Heart left ventricle (tissue), 16 donors: ENCODE data around the gene RNH1. TPM values are rescaled to one million over a fixed set of nuclear protein-coding genes. Genes with fewer than 3 reads are reported as not detected.

Experiments used
- ATAC-seq, 4 donors: fragments of 200-7000 bp; cut with Tn5 transposase; one replicate each; pipeline ENCODE4 v1.9.1; 2020 to 2022; ENCODE audit warnings: moderate library complexity in 4 of 4, mild to moderate bottlenecking in 3 of 4, moderate number of reproducible peaks in 1 of 4
- DNase-seq, 5 donors: peaks; one replicate each; pipeline ENCODE4 v3.0.0-alpha.2; 2020
- H3K27ac ChIP-seq, 12 donors: fragments of 200-600 bp; sonication (generic) in 4 of 12; one replicate each; pipeline versions ENCODE4 v1.5.0 to v1.8.0; 2016 to 2022; ENCODE audit warnings: mild to moderate bottlenecking in 2 of 12
- H3K27me3 ChIP-seq, 9 donors: fragments of 200-600 bp; sonication (generic) in 2 of 9; one replicate each; pipeline versions ENCODE4 v1.5.1 to v1.8.0; 2016 to 2022; ENCODE audit warnings: mild to moderate bottlenecking in 3 of 9
- H3K36me3 ChIP-seq, 9 donors: fragments of 200-600 bp; sonication (generic) in 2 of 9; one replicate each; pipeline versions ENCODE4 v1.5.0 to v1.8.0; 2018 to 2022; ENCODE audit warnings: mild to moderate bottlenecking in 2 of 9
- H3K4me1 ChIP-seq, 12 donors: fragments of 200-600 bp; sonication (generic) in 4 of 12; one replicate each; pipeline versions ENCODE4 v1.5.0 to v1.8.0; 2016 to 2022; ENCODE audit warnings: mild to moderate bottlenecking in 3 of 12
- H3K4me3 ChIP-seq, 12 donors: fragments of 200-600 bp; sonication (generic) in 4 of 12; one replicate each; pipeline versions ENCODE4 v1.5.0 to v1.8.0; 2017 to 2022; ENCODE audit warnings: mild to moderate bottlenecking in 9 of 12, moderate library complexity in 4 of 12
- H3K9me3 ChIP-seq, 12 donors: fragments of 200-600 bp; sonication (generic) in 4 of 12; one replicate each; pipeline versions ENCODE4 v1.5.0 to v1.8.0; 2016 to 2022; ENCODE audit warnings: mild to moderate bottlenecking in 1 of 12
- POLR2A ChIP-seq, 2 donors: fragments of 450-650 bp; IDR thresholded peaks; one replicate each; pipeline ENCODE4 v1.6.1; 2017; ENCODE audit warnings: antibody characterized with exemption in 2 of 2, mild to moderate bottlenecking in 2 of 2, moderate library complexity in 2 of 2
- WGBS, 4 donors: extraction: QIAGEN DNeasy Blood & Tissue Kit in 2 of 4; methylation state at CpG; one replicate each; pipeline versions ENCODE4 v1.1.5 to v1.1.7; 2013 to 2018; 5-methylcytosine and 5-hydroxymethylcytosine counted together
- intact Hi-C, 10 donors: fragments of 100-400 bp; cut with DNase I; formaldehyde crosslinking; loops; one replicate each; pipeline versions ENCODE4 v1.11.1 to v1.14.2; 2022
- polyA plus RNA-seq, 2 donors: library from polyadenylated mRNA; stranded (reverse); fragments of 200-250 nt; gene quantifications; one replicate each; pipeline ENCODE4 v1.2.3, GENCODE V29; 2013
- total RNA-seq, 9 donors: library from RNA; depleted of rRNA in 2 of 9; stranded (reverse); fragments of >200 nt in 2 of 9; fragmentation: NEBNext Ultra II Directional in 3 of 9; extraction: Animal tissue kit (Norgen Biotek cat#: 25700) in 3 of 9; gene quantifications; one replicate each; pipeline versions ENCODE4 v1.1.0 to v1.2.4, GENCODE V29; 2016 to 2023
- TF ChIP-seq, protein P1 (sequence below), 12 donors: fragments of 200-600 bp; sonication (generic) in 4 of 12; IDR thresholded peaks; one replicate each; pipeline versions ENCODE4 v1.5.0 to v1.8.0; 2018 to 2022; ENCODE audit warnings: antibody characterized with exemption in 12 of 12, mild to moderate bottlenecking in 5 of 12
- donor health status: ischemic (EF 13 %, LVEDD 7.1; RV severe dilation, severe dysfunction).
- donor health status: healthy with polysubstance abuse.
- donor health status: DM: no; HTN: yes; CAD: no.
- donor health status: DM: no; HTN: no; CAD: no.
- donor health status: ischemic (EF 25% LVEDD 6.9; RV normal size, moderate dysfunction).
- donor health status: ischemic (EF 25% LVEDD 5.7; RV mildly dilated, moderate dysfunction).
- donor health status: healthy.
- donor health status: DM: yes; HTN: yes; CAD: no.
- donor health status: ischemic (EF 35%, LVEDD 5.7; RV mildly dilated, moderate dysfunction).
- donor health status: nonischemic (EF 11% LVEDD 7.7; RV severe dilation, severe dysfunction).
- donor health status: DM: yes; HTN: yes; CAD: no.
- donor health status: PGD.
- donor health status: ischemic (EF 29% LVEDD 5.4; RV normal size, mild dysfunction).
- donor health status: nonischemic (EF 23%, LVEDD 6.1; RV moderate dilation, normal function).

RNH1 gene
- total and polyA plus RNA-seq, 11 donors, result 58.2 to 247 (median 158) TPM

DNA sequence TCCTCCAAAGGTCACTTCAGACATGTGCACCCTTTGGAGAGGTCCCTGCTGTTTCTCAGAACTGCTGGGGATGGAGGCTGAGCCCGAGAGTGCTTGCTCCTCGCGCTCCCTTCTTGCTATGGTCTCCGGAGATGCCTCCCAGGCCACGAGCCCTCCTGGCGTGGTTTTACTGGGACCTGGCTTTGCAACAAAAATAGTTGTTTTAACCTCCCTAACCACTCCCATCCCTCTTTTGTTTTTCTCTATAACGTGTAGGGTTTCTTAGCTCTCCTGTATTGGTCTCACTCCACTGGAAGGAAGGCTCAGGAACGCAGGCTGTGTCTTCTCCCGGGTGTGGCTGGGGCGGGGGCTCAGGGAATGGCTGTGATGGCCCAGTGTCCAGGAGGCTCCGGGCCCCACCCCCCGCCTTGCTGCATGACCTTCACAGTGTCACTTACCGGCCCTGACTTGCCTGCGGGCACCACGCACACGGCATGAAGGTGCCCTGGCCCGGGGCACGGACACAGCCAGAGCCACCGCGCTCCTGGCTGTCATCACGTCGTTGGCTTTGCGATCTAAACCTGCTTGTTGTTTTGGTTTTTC, 51.4 kb downstream of the RNH1 start:
- H3K4me1 ChIP-seq, result peaks cover 0 to 39% (median 20%) of the 10 kb centered on the region in 12 donors
- TF ChIP-seq POLR2A (IDR thresholded peaks at IDR 0.05), result no peak
- TF ChIP-seq, protein P1, sequence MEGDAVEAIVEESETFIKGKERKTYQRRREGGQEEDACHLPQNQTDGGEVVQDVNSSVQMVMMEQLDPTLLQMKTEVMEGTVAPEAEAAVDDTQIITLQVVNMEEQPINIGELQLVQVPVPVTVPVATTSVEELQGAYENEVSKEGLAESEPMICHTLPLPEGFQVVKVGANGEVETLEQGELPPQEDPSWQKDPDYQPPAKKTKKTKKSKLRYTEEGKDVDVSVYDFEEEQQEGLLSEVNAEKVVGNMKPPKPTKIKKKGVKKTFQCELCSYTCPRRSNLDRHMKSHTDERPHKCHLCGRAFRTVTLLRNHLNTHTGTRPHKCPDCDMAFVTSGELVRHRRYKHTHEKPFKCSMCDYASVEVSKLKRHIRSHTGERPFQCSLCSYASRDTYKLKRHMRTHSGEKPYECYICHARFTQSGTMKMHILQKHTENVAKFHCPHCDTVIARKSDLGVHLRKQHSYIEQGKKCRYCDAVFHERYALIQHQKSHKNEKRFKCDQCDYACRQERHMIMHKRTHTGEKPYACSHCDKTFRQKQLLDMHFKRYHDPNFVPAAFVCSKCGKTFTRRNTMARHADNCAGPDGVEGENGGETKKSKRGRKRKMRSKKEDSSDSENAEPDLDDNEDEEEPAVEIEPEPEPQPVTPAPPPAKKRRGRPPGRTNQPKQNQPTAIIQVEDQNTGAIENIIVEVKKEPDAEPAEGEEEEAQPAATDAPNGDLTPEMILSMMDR (IDR thresholded peaks at IDR 0.05), result no peak
- 57 to 70% (median 69%) methylated on average over 23 of the region's 23 CpGs for WGBS, 4 donors
- peaks cover 0 to 29% (median 19%) of the 10 kb centered on the region in 9 donors for H3K36me3 ChIP-seq
- DNase-seq (peak in 3 of 5 donors; percentile 35 to 58 (median 49)), ATAC-seq (peak in 2 of 4 donors; percentile 19 to 30)
- H3K4me3 ChIP-seq, result no peak overlapping the region
- H3K27ac ChIP-seq, result peak overlapping the region in 10 of 12 donors; percentile 42 to 76 (median 56)
- intact Hi-C loops, result loop anchor here in 1 of 10 donors (10.0 kb wide), 1 partner anchor 251 kb away; the partner anchor contains the start of genes BET1L and RIC8A
- no peaks in the 10 kb centered on the region for H3K27me3 ChIP-seq
- H3K9me3 ChIP-seq, result no peaks in the 10 kb centered on the region

DNA sequence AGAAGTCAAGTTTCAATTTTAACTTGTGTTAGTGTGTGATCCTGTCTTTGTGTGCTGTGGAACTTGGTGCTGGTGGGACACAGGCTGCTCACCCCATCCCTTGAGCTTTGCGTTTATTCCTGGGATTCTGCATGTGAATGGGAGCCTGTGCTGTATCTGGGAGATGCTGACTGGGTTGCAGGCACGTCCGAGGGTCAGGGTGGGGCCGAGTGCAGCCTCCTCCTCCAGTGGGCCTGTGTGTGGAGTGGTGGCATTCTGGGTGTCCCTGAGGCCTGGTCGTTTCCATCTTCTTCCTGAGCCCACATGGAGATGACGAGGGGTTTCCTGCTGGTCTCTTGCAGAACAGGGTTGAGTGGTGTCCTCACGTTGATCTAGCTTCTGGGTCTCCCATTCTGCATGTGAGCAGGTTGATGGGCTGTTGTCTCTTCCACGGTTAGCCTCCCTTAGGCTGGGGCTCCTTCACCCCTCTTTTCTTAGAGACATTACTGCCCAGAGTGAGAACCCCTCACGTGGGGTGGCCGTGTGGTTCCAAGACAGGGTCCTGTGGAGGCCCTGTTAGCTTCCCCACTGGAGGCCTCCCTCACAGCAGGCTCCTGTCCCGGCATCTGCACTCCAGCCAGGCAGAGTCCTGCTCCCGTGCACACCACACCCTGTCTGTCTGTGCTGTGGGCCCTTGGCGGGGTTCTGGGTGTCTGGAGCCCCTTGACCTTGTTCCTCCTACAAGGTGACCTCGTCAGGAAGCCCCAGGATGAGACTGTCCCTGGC, 52.1 kb downstream of the RNH1 start:
- ATAC-seq (peak in 1 of 4 donors; percentile 27), DNase-seq (peak in 2 of 5 donors; percentile 33 to 47)
- H3K4me1 ChIP-seq, result peaks cover 0 to 34% (median 15%) of the 10 kb centered on the region in 12 donors
- TF ChIP-seq, protein P1 (IDR thresholded peaks at IDR 0.05), result no peak
- TF ChIP-seq POLR2A (IDR thresholded peaks at IDR 0.05), result no peak
- H3K27me3 ChIP-seq, result no peaks in the 10 kb centered on the region
- intact Hi-C loops, result loop anchor here in 8 of 10 donors (5.0 to 10.0 kb wide), 5 partner anchors 47 to 250 kb away; partner anchors contain the start of genes RNH1 (in 4 of the 8), BET1L (in 3 of the 8) and RIC8A (in 3 of the 8)
- no peak overlapping the region for H3K4me3 ChIP-seq
- H3K9me3 ChIP-seq, result no peaks in the 10 kb centered on the region
- peak overlapping the region in 10 of 12 donors; percentile 42 to 76 (median 56) for H3K27ac ChIP-seq
- peaks cover 0 to 26% (median 17%) of the 10 kb centered on the region in 9 donors for H3K36me3 ChIP-seq
- 63 to 67% (median 66%) methylated on average over 10 to 14 of the region's 14 CpGs for WGBS, 4 donors

DNA sequence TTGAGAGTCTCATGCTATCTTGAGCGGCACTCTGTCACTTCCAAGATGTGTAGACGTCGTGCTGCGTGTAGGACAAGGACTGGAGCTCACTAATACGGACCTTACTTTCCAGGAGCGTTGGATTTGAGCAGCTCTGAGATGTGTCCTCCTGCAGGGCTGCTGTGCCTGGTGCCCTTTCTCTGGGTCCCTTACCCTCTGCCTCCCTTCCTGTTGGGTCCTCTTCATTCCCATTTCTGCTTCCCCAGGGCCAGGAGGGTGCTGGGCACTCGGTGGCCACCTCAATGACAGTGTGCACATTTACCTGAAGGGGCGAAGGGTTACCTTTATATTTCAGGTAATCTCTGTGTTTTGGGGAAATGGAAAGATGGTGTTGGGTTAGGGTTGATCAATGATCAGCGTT, 53.0 kb downstream of the RNH1 start:
- no peak overlapping the region for H3K4me3 ChIP-seq
- no peak for ATAC-seq
- no peaks in the 10 kb centered on the region for H3K9me3 ChIP-seq
- intact Hi-C loops, result loop anchor here in 8 of 10 donors (5.0 to 10.0 kb wide), 5 partner anchors 47 to 249 kb away; partner anchors contain the start of genes RNH1 (in 4 of the 8), BET1L (in 3 of the 8) and RIC8A (in 3 of the 8)
- WGBS, 4 donors, result 70 to 79% (median 74%) methylated on average over 9 of the region's 9 CpGs
- H3K27me3 ChIP-seq, result no peaks in the 10 kb centered on the region
- H3K36me3 ChIP-seq, result peaks cover 0 to 26% (median 16%) of the 10 kb centered on the region in 9 donors
- peak in 2 of 5 donors; percentile 4 to 6 for DNase-seq
- peaks cover 0 to 37% (median 19%) of the 10 kb centered on the region in 12 donors for H3K4me1 ChIP-seq
- TF ChIP-seq, protein P1 (IDR thresholded peaks at IDR 0.05), result no peak
- TF ChIP-seq POLR2A (IDR thresholded peaks at IDR 0.05), result no peak
- no peak overlapping the region for H3K27ac ChIP-seq
